GM23338 (cell line): Measurements from ENCODE around the gene MRGPRG.

Experiments
- CREB1 ChIP-seq: fragments of 250-450 bp; sonication (Bioruptor Pico); IDR thresholded peaks from 2 replicates; pipeline ENCODE4 v1.5.0; 2020; ENCODE audit warnings: low read depth, mild to moderate bottlenecking, moderate library complexity
- EZH2 ChIP-seq: fragments of 200-600 bp; sonication (generic); IDR thresholded peaks from one replicate; pipeline ENCODE4 v1.8.0; 2017; ENCODE audit warnings: antibody characterized with exemption, mild to moderate bottlenecking, low read depth; ENCODE audit not compliant: unreplicated experiment
- EZH2phosphoT487 ChIP-seq: fragments of 200-600 bp; sonication (generic); IDR thresholded peaks from one replicate; pipeline ENCODE4 v1.8.1; 2018; ENCODE audit warnings: antibody characterized with exemption; ENCODE audit not compliant: unreplicated experiment
- POLR2AphosphoS5 ChIP-seq: IDR thresholded peaks from 2 replicates; pipeline ENCODE4 v1.6.1; 2016; ENCODE audit warnings: antibody characterized with exemption, low read depth
- ZNF114 ChIP-seq: fragments of 250-450 bp; sonication (Bioruptor Pico); IDR thresholded peaks from 2 replicates; pipeline ENCODE4 v1.5.0; 2020; ENCODE audit warnings: mild to moderate bottlenecking, moderate library complexity
- ZNF331 ChIP-seq: fragments of 250-450 bp; sonication (Bioruptor Pico); IDR thresholded peaks from 2 replicates; pipeline ENCODE4 v1.5.0; 2020; ENCODE audit warnings: low read depth, mild to moderate bottlenecking, moderate library complexity
- TF ChIP-seq, protein P1 (sequence below), 2 experiments: fragments of 200-600 bp in 1 of 2; sonication (generic) in 1 of 2; conservative IDR thresholded peaks; 2 replicates each; pipeline versions ENCODE4 v1.5.1 to v1.6.1; 2016 to 2017; ENCODE audit warnings: antibody characterized with exemption in 2 of 2, low read depth in 2 of 2, mild to moderate bottlenecking in 2 of 2, moderate library complexity in 1 of 2
- TF ChIP-seq, protein P2 (sequence below): IDR thresholded peaks from one replicate; pipeline ENCODE4 v1.6.1; 2018; ENCODE audit warnings: antibody characterized with exemption; ENCODE audit not compliant: unreplicated experiment

- no peak for TF ChIP-seq EZH2
- TF ChIP-seq, protein P1, sequence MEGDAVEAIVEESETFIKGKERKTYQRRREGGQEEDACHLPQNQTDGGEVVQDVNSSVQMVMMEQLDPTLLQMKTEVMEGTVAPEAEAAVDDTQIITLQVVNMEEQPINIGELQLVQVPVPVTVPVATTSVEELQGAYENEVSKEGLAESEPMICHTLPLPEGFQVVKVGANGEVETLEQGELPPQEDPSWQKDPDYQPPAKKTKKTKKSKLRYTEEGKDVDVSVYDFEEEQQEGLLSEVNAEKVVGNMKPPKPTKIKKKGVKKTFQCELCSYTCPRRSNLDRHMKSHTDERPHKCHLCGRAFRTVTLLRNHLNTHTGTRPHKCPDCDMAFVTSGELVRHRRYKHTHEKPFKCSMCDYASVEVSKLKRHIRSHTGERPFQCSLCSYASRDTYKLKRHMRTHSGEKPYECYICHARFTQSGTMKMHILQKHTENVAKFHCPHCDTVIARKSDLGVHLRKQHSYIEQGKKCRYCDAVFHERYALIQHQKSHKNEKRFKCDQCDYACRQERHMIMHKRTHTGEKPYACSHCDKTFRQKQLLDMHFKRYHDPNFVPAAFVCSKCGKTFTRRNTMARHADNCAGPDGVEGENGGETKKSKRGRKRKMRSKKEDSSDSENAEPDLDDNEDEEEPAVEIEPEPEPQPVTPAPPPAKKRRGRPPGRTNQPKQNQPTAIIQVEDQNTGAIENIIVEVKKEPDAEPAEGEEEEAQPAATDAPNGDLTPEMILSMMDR (conservative IDR thresholded peaks at IDR 0.05; ENCODE audit: low read depth in 2 of 2), result no peak
- TF ChIP-seq POLR2AphosphoS5, result no peak
- TF ChIP-seq ZNF114 (CRISPR knock-in tag), result no peak
- TF ChIP-seq CREB1 (CRISPR knock-in tag), result no peak
- no peak for TF ChIP-seq EZH2phosphoT487
- TF ChIP-seq ZNF331, result no peak
- TF ChIP-seq, protein P2, sequence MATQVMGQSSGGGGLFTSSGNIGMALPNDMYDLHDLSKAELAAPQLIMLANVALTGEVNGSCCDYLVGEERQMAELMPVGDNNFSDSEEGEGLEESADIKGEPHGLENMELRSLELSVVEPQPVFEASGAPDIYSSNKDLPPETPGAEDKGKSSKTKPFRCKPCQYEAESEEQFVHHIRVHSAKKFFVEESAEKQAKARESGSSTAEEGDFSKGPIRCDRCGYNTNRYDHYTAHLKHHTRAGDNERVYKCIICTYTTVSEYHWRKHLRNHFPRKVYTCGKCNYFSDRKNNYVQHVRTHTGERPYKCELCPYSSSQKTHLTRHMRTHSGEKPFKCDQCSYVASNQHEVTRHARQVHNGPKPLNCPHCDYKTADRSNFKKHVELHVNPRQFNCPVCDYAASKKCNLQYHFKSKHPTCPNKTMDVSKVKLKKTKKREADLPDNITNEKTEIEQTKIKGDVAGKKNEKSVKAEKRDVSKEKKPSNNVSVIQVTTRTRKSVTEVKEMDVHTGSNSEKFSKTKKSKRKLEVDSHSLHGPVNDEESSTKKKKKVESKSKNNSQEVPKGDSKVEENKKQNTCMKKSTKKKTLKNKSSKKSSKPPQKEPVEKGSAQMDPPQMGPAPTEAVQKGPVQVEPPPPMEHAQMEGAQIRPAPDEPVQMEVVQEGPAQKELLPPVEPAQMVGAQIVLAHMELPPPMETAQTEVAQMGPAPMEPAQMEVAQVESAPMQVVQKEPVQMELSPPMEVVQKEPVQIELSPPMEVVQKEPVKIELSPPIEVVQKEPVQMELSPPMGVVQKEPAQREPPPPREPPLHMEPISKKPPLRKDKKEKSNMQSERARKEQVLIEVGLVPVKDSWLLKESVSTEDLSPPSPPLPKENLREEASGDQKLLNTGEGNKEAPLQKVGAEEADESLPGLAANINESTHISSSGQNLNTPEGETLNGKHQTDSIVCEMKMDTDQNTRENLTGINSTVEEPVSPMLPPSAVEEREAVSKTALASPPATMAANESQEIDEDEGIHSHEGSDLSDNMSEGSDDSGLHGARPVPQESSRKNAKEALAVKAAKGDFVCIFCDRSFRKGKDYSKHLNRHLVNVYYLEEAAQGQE, result no peak
Measured at GRCh38 chr11:3189886-3190583, 28.6 kb downstream of the MRGPRG start.
